GM21528 (cell line): ENCODE data around the gene ADARB2.
"Not testable (repeated sequence)": the region's sequence is repeated elsewhere in the genome, so short reads cannot be mapped to it uniquely, and the experiment has no call there.

ENCODE experiments used
- ATAC-seq: cut with Tn5 transposase; IDR thresholded peaks from one replicate; pipeline ENCODE4 v1.9.1; 2021; ENCODE audit warnings: mild to moderate bottlenecking, moderate library complexity; ENCODE audit not compliant: unreplicated experiment, low FRiP score

Gene ADARB2

GRCh38 chr10:1158536-1158935 lies 578.8 kb downstream of the ADARB2 start:
- ATAC-seq, result not testable (repeated sequence)

DNA sequence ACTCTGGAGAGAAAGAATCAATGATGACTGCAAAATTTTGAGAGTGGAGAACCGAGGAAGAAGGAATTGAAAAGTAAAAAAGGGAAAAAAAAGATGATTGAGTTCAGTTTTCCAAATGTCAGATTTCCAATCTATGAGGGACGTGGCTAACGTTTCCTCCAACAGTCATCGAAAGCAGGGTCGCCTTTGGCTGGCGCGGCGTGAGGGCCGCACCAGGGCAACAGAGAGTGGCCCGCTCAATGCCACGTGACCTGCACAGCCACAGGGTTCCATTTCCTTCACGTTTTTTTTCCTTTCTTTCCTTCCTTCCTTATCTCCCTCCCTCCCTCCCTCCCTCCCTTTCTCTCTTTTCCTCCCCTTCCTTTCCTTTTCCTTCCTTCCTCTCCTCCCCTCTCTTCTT lies 579.3 kb downstream of the ADARB2 start:
- ATAC-seq, result no peak

DNA sequence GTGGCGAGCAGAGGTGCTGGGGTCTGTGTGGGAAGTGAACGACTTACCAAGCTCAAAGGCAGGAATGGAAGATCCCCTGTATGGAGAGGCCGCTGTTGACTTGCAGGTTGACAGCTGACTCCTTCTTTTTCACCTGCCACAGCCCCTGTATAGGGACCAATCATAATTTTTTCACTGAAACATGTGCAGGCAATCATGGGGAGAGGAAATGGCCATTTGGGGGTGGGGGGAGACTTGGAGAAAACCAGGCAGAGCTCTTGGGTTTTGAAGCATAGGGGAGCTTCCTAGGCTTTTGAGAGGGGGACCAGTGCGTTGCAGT lies 579.8 kb downstream of the ADARB2 start:
- no peak for ATAC-seq

GRCh38 chr10:1156921-1157614 lies 580.3 kb downstream of the ADARB2 start:
- ATAC-seq, result no peak

GRCh38 chr10:1156616-1156886 lies 580.8 kb downstream of the ADARB2 start:
- ATAC-seq, result no peak

DNA sequence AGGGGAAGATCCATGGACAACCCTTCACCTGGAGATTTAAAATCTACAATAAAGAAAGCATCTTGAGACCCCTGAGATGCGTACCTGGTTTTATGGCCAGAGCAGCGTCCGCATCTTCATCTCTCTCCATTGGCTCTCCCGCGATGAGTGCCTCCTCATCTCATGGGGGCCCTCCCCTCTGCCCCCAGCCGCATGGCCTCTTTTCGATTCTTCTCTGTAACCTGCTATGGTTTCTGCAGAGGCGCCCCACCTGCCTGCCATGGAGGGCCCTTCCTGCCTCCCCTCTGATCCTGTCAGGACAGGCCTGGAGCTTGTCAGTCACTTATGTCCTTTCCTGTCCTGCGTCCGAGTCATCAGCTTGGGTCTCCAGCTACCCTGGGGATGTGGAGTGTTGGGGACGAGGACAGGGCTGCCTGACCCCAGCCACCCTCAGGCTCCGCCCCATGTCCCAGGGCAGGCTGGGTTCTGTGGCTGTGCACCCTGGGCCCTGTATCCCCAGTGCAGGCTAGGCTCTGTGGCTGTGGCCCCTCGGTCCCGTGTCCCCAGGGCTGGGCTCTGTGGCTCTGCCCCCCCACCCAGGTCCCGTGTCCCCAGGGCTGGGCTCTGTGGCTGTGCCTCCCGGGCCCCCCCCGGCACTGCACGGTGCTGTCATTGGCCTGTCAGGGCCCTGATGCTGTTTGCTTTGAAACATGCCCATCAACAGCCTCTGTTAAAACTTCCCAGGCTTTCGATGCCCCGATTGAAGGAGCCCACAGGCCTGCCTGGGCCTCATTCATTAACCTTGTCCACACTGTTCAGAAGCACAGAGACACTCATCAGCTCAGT lies 581.3 kb downstream of the ADARB2 start:
- ATAC-seq, result no peak

- no peak for ATAC-seq
Measured at GRCh38 chr10:1154531-1155295, 582.6 kb downstream of the ADARB2 start.

DNA sequence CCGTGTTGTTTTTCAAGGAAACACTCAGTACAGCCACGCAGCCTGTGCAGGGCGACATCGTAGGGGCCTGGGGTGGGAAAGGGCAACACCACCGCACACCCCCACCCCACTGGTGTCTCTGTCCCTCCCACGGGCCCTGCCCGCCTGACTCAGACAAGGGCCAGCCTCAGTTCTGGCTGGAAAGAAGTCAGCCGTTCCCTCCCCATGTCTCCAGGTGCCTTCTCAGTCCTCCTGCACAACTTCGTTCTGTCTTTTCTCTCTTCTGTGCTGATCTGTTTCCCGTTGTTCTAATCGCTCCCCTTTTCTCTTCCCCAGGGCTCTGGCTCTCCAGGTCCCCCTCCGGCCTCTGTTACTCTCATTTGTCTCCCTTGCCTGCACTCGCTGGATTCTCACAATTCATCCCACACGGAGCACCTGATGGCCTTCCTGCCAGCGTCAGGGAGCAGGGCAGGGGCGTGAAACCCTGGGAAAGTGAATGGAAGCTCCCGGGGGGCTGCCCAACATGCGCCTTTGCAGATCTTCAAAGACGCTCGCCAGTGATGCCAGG lies 583.4 kb downstream of the ADARB2 start:
- no peak for ATAC-seq

- no peak for ATAC-seq
Measured at GRCh38 chr10:1153251-1153763, 584.0 kb downstream of the ADARB2 start.

- no peak for ATAC-seq
Measured at GRCh38 chr10:1152386-1153250, 584.7 kb downstream of the ADARB2 start.

- no peak for ATAC-seq
Measured at GRCh38 chr10:1151076-1152033, 586.0 kb downstream of the ADARB2 start.

DNA sequence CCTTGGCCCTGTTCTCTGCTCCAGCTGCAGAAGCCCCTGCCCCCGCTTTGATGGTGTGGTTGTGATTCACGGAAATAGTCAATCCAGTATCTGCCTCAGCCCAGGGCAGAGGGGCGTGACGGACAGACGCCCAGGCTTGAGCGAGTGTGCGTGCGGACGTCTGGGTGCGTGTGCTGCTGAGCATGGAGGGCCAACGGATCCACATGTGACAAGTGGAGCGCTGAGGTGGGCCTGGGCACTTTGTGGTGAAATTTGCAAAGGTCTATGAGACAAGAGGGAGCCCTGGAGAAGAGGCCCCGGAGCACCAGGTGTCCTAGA lies 586.7 kb downstream of the ADARB2 start:
- ATAC-seq, result no peak

GRCh38 chr10:1149793-1150637 lies 587.3 kb downstream of the ADARB2 start:
- ATAC-seq, result no peak

GRCh38 chr10:1148855-1149605 lies 588.3 kb downstream of the ADARB2 start:
- no peak for ATAC-seq

DNA sequence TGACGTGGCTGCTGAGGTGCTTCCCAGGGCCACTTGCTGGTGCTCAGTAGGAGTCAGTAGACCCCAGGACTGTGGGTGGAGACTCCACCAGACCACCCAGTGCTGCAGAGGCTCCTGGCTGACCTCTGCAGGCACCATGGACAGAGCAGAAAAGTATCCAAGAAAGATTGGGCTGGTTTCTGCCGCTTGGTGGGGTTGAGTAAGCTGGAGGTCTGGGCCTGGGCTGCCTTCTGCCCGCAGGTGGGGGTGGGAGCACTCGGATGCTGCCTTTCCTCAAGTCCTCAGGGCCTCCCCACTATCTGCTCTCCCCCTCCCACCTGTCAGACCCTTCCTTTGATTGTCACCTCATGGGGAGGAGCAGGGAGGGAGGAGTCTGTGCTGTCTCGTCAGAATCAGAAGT lies 589.5 kb downstream of the ADARB2 start:
- ATAC-seq, result no peak

DNA sequence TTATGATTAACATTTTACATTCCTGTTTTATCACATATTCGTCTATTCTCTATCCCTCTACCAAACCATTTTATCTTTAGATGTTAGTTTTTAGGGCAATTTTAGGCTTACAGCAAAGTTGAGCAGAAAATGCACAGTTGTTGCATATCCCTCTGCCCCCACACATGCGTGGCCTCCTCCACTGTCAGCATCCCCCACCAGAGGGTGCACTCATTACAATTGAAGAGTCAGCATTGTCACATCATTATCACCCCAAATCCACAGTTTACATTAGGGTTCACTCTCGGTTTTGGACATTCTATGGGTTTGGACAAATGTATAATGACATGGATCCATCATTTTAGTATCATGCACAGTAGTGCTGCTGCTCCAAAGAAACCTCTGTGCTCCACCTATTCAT lies 594.7 kb downstream of the ADARB2 start:
- no peak for ATAC-seq

DNA sequence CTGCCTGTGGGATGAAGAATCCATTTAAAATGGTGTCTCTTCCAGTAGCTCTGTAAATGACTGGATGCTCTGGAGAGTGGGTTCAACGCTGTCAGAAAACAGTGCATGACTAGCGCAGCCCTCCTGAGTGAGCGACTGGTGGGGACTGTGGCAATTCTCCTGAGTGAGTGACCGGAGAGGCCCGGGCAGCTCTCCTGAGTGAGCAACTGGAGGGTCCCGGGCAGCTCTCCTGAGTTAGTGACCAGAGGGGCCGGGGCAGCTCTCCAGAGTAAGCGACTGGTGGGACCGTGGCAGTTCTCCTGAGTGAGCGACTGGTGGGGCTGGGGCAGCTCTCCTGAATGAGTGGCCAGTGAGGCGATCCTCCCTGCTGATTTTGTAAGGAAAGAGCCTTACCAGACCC lies 595.6 kb downstream of the ADARB2 start:
- ATAC-seq, result no peak

GRCh38 chr10:1141261-1141660 lies 596.1 kb downstream of the ADARB2 start:
- ATAC-seq, result no peak
